ENCODE data around the gene IL32. TPM values are rescaled to one million over a fixed set of nuclear protein-coding genes. Genes with fewer than 3 reads are reported as not detected.

IL32 gene
- total RNA-seq, 1 donor from 2014 or later = 46.0 TPM

DNA sequence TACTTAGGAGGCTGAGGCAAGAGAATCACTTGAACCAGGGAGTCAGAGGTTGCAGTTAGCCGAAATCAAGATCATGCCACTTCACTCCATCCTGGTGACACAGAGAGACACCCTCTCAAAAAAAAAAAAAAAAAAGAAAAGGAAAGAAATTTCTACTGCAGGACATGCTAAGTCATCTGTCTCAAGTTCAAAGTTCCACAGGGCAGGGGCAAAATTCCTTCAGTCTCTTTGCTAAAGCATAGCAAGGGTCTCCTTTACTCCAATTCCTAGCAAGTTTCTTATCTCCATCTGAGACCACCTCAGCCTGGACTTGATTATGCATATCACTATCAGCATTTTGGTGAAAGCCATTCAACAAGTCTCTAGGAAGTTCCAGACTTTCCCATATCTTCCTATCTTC is 19.1 kb downstream of the IL32 start:
- no peak for DNase-seq
- ATAC-seq = no peak
- intact Hi-C loops (cut with micrococcal nuclease) = no loop called here

GRCh38 chr16:3084969-3085670 is 19.7 kb downstream of the IL32 start:
- intact Hi-C loops (cut with micrococcal nuclease) = no loop called here
- ATAC-seq (no peak), DNase-seq (no peak)

DNA sequence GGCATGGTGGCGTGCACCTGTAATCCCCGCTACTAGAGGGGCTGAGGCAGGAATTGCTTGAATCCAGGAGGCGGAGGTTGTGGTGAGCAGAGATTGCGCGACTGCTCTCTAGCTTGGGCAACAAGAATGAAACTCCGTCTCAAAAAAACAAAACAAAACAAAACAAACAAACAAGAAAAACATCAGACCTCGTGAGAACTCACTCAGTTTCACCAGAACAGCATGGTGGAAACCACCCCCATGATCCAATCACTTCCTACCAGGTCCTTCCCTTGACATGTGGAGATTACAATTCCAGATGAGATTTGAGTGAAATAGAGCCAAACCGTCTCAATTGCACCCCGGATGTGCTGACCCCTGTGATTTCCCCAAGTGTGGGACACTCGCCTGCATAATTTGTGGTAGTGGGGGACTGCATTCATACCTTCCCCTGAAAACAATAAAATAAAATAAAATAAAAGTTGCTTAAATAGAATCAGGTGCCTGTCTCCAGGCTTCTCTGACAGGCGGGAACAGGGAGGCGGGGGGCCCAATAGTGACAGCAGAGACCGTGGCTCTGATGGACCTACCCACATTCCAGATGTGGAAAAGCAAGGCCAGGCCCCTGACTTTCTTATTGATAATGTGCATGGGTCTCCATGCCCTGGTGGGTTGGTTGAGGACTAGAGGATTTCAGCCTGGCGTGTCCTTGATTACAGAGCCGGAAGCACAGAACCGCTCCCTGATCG is 20.6 kb downstream of the IL32 start:
- no peak for DNase-seq
- intact Hi-C loops (cut with micrococcal nuclease) = no loop called here
- no peak for ATAC-seq

- ATAC-seq = peak; percentile 67
- DNase-seq = no peak
- intact Hi-C loops (cut with micrococcal nuclease) = no loop called here
These were observed 21.3 kb downstream of the IL32 start for GRCh38 chr16:3086596-3087242.

- intact Hi-C loops (cut with micrococcal nuclease) = no loop called here
- peak; percentile 72 for ATAC-seq
- DNase-seq = peak; percentile 60
These were observed 22.1 kb downstream of the IL32 start for GRCh38 chr16:3087243-3088235.

DNA sequence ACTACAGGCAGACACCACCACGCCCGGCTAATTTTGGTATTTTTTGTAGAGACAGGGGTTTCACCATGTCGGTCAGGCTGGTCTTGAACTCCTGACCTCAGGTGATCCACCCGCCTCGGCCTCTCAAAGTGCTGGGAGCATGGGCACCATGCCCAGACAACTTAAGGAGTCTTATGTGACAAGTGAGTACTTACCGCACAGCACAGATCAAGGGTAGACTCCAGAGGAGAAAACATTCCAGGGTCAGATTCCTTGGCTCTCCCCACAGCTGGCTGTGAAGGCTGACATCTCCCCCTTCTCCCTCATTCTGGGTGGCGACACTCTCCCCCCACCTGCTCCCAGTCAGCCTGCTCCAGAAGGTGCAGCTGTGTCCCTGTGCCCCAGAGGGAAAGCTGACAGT is 23.0 kb downstream of the IL32 start:
- ATAC-seq (no peak), DNase-seq (no peak)
- intact Hi-C loops (cut with micrococcal nuclease) = no loop called here

- ATAC-seq (no peak), DNase-seq (no peak)
- intact Hi-C loops (cut with micrococcal nuclease) = no loop called here
These were observed 23.7 kb downstream of the IL32 start for GRCh38 chr16:3088925-3089716.

DNA sequence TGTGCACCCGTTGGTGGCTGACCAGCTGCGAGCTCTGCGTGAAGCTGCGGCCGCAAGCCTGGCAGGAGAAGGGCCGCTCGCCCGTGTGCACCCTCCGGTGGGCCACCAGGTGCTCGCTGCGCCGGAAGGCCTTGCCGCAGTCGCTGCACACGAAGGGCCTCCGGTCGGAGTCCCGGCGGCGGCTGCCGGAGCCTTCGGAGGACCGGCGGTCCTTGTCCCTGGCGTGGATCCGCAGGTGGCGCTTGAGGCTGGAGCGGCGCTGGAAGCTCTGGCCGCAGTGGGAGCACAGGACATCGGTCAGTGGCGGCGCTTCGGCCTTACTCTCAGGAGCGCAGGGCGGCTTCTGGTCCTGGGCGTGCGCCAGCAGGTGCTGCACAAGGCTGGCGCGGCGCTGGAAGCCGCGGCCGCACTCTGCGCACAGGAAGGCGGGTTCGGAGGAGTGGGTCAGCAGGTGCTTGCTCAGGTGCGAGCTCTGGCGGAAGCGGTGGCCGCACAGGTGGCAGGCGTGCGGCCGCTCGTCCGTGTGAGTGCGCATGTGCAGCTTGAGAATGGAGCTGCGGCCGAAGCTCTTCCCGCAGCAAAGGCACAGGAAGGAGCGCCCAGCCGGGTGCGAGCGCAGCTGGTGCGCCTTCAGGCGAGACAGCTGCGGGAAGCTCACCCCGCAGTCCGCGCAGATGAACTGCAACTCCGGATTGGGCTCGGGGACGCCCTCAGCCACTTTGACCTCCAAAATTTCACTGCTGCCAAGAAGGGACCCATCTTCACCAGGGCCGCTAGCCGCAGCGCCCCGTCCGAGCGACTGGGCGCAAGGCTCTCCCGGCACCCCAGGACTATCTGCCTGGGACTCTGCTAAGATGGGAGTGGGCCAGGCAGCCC is 24.5 kb downstream of the IL32 start:
- ATAC-seq = no peak
- DNase-seq = no peak
- intact Hi-C loops (cut with micrococcal nuclease) = no loop called here

GRCh38 chr16:3091551-3091950 is 26.1 kb downstream of the IL32 start:
- ATAC-seq = no peak
- intact Hi-C loops (cut with micrococcal nuclease) = no loop called here
- DNase-seq = no peak

DNA sequence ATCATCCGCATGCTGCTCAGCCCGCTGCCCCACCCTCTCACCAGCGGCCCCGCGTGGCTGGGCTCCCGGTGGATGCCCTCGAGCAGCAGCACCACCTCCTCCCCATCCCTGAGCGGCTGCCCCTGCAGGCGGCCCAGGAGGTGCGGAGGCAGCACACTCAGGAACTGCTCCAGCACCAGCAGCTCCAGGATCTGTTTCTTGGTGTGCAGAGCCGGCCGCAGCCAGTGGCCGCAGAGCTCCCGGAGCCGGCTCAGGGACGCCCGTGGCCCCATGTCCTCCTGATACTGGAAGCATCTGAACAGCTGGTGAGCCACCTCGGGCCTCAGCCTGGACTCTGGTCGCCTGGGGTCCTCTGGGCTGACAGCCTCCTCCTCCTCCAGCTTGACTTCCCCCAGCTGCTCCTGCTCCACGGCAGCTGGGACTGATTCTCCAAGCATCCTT is 27.1 kb downstream of the IL32 start:
- intact Hi-C loops (cut with micrococcal nuclease) = no loop called here
- ATAC-seq (no peak), DNase-seq (no peak)

DNA sequence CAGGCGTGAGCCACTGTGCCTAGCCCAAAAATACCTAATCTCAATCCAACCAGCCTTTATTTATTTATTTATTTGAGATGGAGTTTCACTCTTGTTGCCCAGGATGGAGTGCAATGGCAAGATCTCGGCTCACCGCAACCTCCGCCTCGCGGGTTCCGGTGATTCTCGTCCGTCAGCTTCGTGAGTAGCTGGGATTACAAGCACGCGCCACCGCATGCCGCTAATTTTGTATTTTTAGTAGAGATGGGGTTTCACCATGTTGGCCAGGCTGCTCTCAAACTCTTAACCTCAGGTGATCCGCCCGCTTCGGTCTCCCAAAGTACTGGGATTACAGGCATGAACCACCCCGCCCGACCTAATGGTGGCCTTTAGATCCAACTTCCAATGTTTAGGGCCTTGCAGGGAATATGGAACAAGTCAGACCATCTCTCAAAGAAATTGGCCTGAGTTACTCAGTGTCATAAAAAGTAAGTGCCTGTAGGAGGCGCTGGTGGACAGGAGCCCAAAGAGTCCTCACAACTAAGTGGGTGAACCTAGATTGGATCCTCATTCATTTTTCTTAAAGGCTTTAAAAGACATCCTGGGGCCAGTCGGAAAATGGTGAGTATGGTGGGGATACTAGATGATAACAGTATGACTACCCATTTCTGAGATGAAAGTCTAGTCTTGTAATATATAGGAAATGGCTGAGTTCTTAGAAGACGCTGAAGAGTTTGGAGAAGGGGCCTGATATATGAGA is 29.0 kb downstream of the IL32 start:
- intact Hi-C loops (cut with micrococcal nuclease) = no loop called here
- DNase-seq = no peak
- ATAC-seq = no peak

DNA sequence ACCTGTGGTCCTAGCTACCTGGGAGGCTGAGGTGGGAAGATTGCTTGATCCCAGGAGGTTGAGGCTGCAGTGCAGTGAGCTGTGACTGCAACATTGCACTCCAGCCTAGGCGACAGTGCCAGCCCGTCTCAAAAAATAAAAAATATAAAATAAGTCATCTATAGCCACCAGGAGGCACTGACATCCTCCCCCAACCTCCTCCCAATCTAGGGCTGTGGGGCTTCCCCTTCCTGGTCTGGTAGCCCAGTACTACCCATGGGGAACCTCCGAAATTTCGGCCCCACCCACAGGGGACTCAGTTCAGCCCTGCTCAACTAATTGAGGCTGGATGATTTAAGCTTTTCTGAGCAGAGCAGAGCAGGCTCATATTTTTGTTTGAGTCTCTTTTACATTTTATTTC is 30.4 kb downstream of the IL32 start:
- DNase-seq (no peak), ATAC-seq (peak; percentile 19)
- intact Hi-C loops (cut with micrococcal nuclease) = no loop called here

- no peak for ATAC-seq
- no peak for DNase-seq
- intact Hi-C loops (cut with micrococcal nuclease) = no loop called here
These were observed 30.9 kb downstream of the IL32 start for GRCh38 chr16:3096362-3096761.

DNA sequence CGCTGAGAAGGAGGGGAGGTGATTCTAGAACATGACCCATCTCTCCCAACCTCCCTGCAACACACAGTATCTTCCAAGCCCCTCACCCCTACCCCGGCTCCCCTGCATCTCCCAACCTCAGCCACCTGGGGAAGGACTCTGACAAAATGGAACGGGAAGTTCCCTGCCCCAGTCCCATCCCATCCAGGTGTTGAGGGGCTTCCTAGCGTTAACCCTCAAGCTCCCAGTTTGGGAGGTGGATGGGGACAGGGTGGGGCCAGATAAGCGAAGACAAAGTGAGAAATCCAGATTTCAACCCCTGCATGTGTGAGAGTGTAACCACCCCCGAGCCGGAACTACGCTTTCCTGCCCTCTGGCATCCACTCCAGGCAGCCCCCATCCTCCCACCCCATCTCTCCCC is 31.8 kb downstream of the IL32 start:
- intact Hi-C loops (cut with micrococcal nuclease) = no loop called here
- no peak for DNase-seq
- ATAC-seq = no peak

- no peak for DNase-seq
- intact Hi-C loops (cut with micrococcal nuclease) = no loop called here
- ATAC-seq = no peak
These were observed 33.3 kb downstream of the IL32 start, which contains the start of gene ZSCAN10 for GRCh38 chr16:3098459-3099394. Gene ZSCAN10, minus strand, starts transcription at chr16:3099294. Its CDS starts 6,357 bp downstream, at chr16:3092937.

GRCh38 chr16:3099395-3099731 is 33.9 kb downstream of the IL32 start:
- ATAC-seq (no peak), DNase-seq (no peak)
- intact Hi-C loops (cut with micrococcal nuclease) = no loop called here

Measured in left ventricle myocardium superior (tissue), 1 donor.